Progenitor cell of endocrine pancreas (in vitro differentiated cells): Measurements from ENCODE around the gene RALGDS. TPM values are rescaled to one million over a fixed set of nuclear protein-coding genes. Genes with fewer than 3 reads are reported as not detected.
A peak's percentile ranks its signal among the peaks of the same experiment; 100 is the strongest.

Experiments
- DNase-seq: peaks from one replicate; pipeline ENCODE4 v3.0.0; 2021; ENCODE audit warnings: low spot score; ENCODE audit not compliant: unreplicated experiment
- H3K27ac Mint-ChIP-seq: 2 replicates; pipeline ENCODE4 v1.8.0; 2021; ENCODE audit warnings: mild to moderate bottlenecking, moderate library complexity, mixed read lengths
- H3K27me3 Mint-ChIP-seq: 2 replicates; pipeline ENCODE4 v1.8.0; 2021; ENCODE audit warnings: mixed read lengths
- H3K36me3 Mint-ChIP-seq: 2 replicates; pipeline ENCODE4 v1.8.0; 2022; ENCODE audit warnings: mixed read lengths; ENCODE audit not compliant: insufficient read depth
- H3K4me1 Mint-ChIP-seq: 2 replicates; pipeline ENCODE4 v1.8.0; 2021; ENCODE audit warnings: low read depth, mixed read lengths
- H3K4me3 Mint-ChIP-seq: 2 replicates; pipeline ENCODE4 v1.8.0; 2021; ENCODE audit warnings: low read depth, mild to moderate bottlenecking, moderate library complexity, mixed read lengths
- H3K9me3 Mint-ChIP-seq: 2 replicates; pipeline ENCODE4 v1.8.0; 2021; ENCODE audit warnings: low read depth, mixed read lengths
- CTCF ChIP-seq: fragments of 200-600 bp; sonication (generic); IDR thresholded peaks from one replicate; pipeline ENCODE4 v1.5.0; 2021; ENCODE audit warnings: antibody characterized with exemption, mild to moderate bottlenecking; ENCODE audit not compliant: unreplicated experiment
- microRNA-seq: library from miRNA; unstranded; fragments of <30 nt; microRNA quantifications from one replicate; pipeline ENCODE4 v1.1.0, GENCODE V29; 2020; ENCODE audit warnings: borderline number of aligned reads; ENCODE audit not compliant: unreplicated experiment
- total RNA-seq: library from RNA; stranded (reverse); gene quantifications from 2 replicates; pipeline ENCODE4 v1.2.1, GENCODE V29; 2021

The RALGDS gene
- total RNA-seq, 1 donor from 2014 or later, result 84.6 TPM

- Mint-ChIP-seq H3K4me1 (no peaks in the 10 kb centered on the region), H3K9me3 (no peaks in the 10 kb centered on the region), H3K4me3 (no peak overlapping the region), H3K27ac (no peak overlapping the region), H3K36me3 (peaks cover 8% of the 10 kb centered on the region), H3K27me3 (no peaks in the 10 kb centered on the region)
- no peak for DNase-seq
- TF ChIP-seq CTCF, result no peak
Observed at GRCh38 chr9:133050142-133050541, 70.9 kb downstream of the RALGDS start.

- Mint-ChIP-seq H3K4me1 (no peaks in the 10 kb centered on the region), H3K27ac (no peak overlapping the region), H3K9me3 (no peaks in the 10 kb centered on the region), H3K4me3 (no peak overlapping the region), H3K27me3 (no peaks in the 10 kb centered on the region), H3K36me3 (peaks cover 11% of the 10 kb centered on the region)
- DNase-seq, result no peak
- TF ChIP-seq CTCF, result no peak
Observed at GRCh38 chr9:133049043-133049442, 72.0 kb downstream of the RALGDS start.

GRCh38 chr9:133048595-133048994, 72.4 kb downstream of the RALGDS start:
- Mint-ChIP-seq H3K27me3 (no peaks in the 10 kb centered on the region), H3K4me1 (no peaks in the 10 kb centered on the region), H3K9me3 (no peaks in the 10 kb centered on the region), H3K4me3 (no peak overlapping the region), H3K36me3 (peaks cover 9% of the 10 kb centered on the region), H3K27ac (no peak overlapping the region)
- DNase-seq, result no peak
- peak; percentile 19 for TF ChIP-seq CTCF

Small RNA genes within 50 kb of the gene (microRNA-seq; reads per million reads assigned to microRNA genes)
- 7.2 reads per million, percentile 8 among the genes with 10 or more reads in this experiment for gene MIR6877

Other genes with a start within 250 kb of the RALGDS start
- 1.1 and 1.9 TPM in 2 replicates for gene AK8, start 243.0 kb downstream of the RALGDS start, total RNA-seq
- 3.6 and 4.0 TPM in 2 replicates for gene SPACA9, start 242.3 kb downstream of the RALGDS start, total RNA-seq
- 65.4 and 69.0 TPM in 2 replicates for gene TSC1, start 176.6 kb downstream of the RALGDS start, total RNA-seq
- gene GFI1B, start 142.5 kb downstream of the RALGDS start, total RNA-seq, result 0.12 TPM in 1 of 2 replicates, not detected in the other
- gene GTF3C5, start 90.2 kb downstream of the RALGDS start, total RNA-seq, result 91.6 and 94.0 TPM in 2 replicates
- 5.2 and 5.4 TPM in 2 replicates for gene CEL, start 59.3 kb downstream of the RALGDS start, total RNA-seq
- gene GBGT1, start 42.7 kb upstream of the RALGDS start, total RNA-seq, result 5.2 and 7.3 TPM in 2 replicates
- not detected in 2 replicates for gene OBP2B, start 88.0 kb upstream of the RALGDS start, total RNA-seq
- gene ABO, start 154.0 kb upstream of the RALGDS start, total RNA-seq, result 9.3 and 10.3 TPM in 2 replicates
- gene SURF6, start 214.9 kb upstream of the RALGDS start, total RNA-seq, result 21.3 and 23.1 TPM in 2 replicates
- gene MED22, start 226.9 kb upstream of the RALGDS start, total RNA-seq, result 48.4 and 49.2 TPM in 2 replicates
- gene RPL7A, start 227.0 kb upstream of the RALGDS start, total RNA-seq, result 2,045 and 2,098 TPM in 2 replicates
- gene SURF1, start 235.2 kb upstream of the RALGDS start, total RNA-seq, result 36.3 and 42.9 TPM in 2 replicates
- gene SURF2, start 235.3 kb upstream of the RALGDS start, total RNA-seq, result 15.8 and 19.8 TPM in 2 replicates